Transverse colon (tissue), 4 donors: ENCODE results near the gene ZNF397. TPM values are rescaled to one million over a fixed set of nuclear protein-coding genes. Genes with fewer than 3 reads are reported as not detected.

ENCODE experiments used
- DNase-seq: peaks from one replicate; pipeline ENCODE4 v3.0.0-alpha.2; 2019
- H3K27ac ChIP-seq, 4 donors: fragments of 200-600 bp; sonication (generic); 2 replicates each; pipeline ENCODE4 v1.5.1; 2016 to 2018; ENCODE audit warnings: inconsistent platforms in 4 of 4
- H3K27me3 ChIP-seq: fragments of 200-600 bp; sonication (generic); 2 replicates; pipeline ENCODE4 v1.5.1; 2017; ENCODE audit warnings: inconsistent platforms
- H3K36me3 ChIP-seq, 4 donors: fragments of 200-600 bp; sonication (generic); 2 replicates each; pipeline ENCODE4 v1.5.1; 2017 to 2019; ENCODE audit warnings: inconsistent platforms in 4 of 4
- H3K4me1 ChIP-seq, 4 donors: fragments of 200-600 bp; sonication (generic); 2 replicates each; pipeline ENCODE4 v1.5.1; 2017 to 2020; ENCODE audit warnings: inconsistent platforms in 4 of 4
- H3K4me3 ChIP-seq, 4 donors: fragments of 200-600 bp; sonication (generic); 1 replicate in 1 of 4; 2 replicates in 3 of 4; pipeline versions ENCODE4 v1.5.1 to v1.6.1; 2017 to 2019; ENCODE audit warnings: inconsistent platforms in 4 of 4
- H3K9me3 ChIP-seq, 2 donors: fragments of 200-600 bp; sonication (generic); 2 replicates each; pipeline ENCODE4 v1.5.1; 2017 to 2019; ENCODE audit warnings: inconsistent platforms in 2 of 2
- EP300 ChIP-seq: sonication (generic); formaldehyde crosslinking; IDR thresholded peaks from one replicate; pipeline ENCODE4 v1.6.1; 2017; ENCODE audit warnings: antibody characterized with exemption, low read depth
- POLR2A ChIP-seq: fragments of 450-650 bp; IDR thresholded peaks from one replicate; pipeline ENCODE4 v1.6.1; 2016; ENCODE audit warnings: antibody characterized with exemption, mild to moderate bottlenecking, moderate library complexity
- POLR2AphosphoS5 ChIP-seq, 3 donors: sonication (generic); formaldehyde crosslinking; IDR thresholded peaks; one replicate each; pipeline ENCODE4 v1.6.1; 2016; ENCODE audit warnings: antibody characterized with exemption in 3 of 3
- WGBS, 2 donors: methylation state at CpG; one replicate each; pipeline ENCODE4 v1.1.5; 2018; ENCODE audit warnings: low coverage in 1 of 2; 5-methylcytosine and 5-hydroxymethylcytosine counted together
- in situ Hi-C, 4 donors: fragments of 200-750 bp; cut with MboI; loops; one replicate each; pipeline versions ENCODE4 v1.15.0 to v1.15.1; 2017; ENCODE audit warnings: low sequenced_read_pairs in 3 of 4, low pct_ligation_motif_present in 1 of 4, low pct_unique_long_range_greater_than_20kb in 1 of 4
- intact Hi-C: fragments of 100-400 bp; cut with DNase I; formaldehyde crosslinking; loops from one replicate; pipeline ENCODE4 v1.15.1; 2023; ENCODE audit warnings: low total_unique reads
- total RNA-seq, 4 donors: library from RNA; depleted of rRNA; stranded (reverse); fragments of >200 nt; gene quantifications; one replicate each; pipeline ENCODE4 v1.1.0, GENCODE V29; 2016
- TF ChIP-seq, protein P1 (sequence below), 5 experiments: fragments of 200-600 bp in 3 of 5; fragments of 450-650 bp in 2 of 5; sonication (generic) in 3 of 5; IDR thresholded peaks; 1 replicate in 2 of 5; 2 replicates in 3 of 5; pipeline ENCODE4 v1.5.1; 2016 to 2017; ENCODE audit warnings: antibody characterized with exemption in 5 of 5, inconsistent platforms in 3 of 5, mild to moderate bottlenecking in 2 of 5, moderate library complexity in 1 of 5

Gene ZNF397
- total RNA-seq, 4 donors from 2014 or later: 21.8 to 60.6 (median 32.0) TPM

DNA sequence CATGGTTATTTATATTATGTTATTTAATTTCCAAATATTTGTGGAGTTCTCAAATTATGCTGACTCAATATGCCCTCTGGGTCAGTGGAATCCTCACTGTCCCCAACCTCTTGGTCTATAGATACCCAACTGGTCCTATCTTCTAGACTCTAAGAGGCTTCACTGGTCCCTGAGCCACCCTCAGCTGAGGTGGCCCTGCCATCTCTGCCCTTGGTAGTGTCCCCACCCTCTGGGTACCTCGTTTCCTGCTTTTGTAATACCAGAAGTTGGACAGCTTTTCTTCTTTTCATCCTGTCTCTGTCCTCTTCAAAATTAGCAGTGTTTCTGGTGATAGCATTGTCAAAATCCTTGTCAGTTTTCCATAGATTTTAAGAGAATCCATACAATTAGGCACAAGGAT, 37.3 kb downstream of the ZNF397 start:
- 83 to 87% methylated on average over 1 of the region's 1 CpG for WGBS, 2 donors
- Histone ChIP-seq H3K27me3 (no peaks in the 10 kb centered on the region), H3K4me1 (no peaks in the 10 kb centered on the region), H3K27ac (no peak overlapping the region), H3K4me3 (no peak overlapping the region), H3K36me3 (no peaks in the 10 kb centered on the region), H3K9me3 (no peaks in the 10 kb centered on the region)
- intact Hi-C loops: no loop called here
- DNase-seq: no peak
- TF ChIP-seq, protein P1, sequence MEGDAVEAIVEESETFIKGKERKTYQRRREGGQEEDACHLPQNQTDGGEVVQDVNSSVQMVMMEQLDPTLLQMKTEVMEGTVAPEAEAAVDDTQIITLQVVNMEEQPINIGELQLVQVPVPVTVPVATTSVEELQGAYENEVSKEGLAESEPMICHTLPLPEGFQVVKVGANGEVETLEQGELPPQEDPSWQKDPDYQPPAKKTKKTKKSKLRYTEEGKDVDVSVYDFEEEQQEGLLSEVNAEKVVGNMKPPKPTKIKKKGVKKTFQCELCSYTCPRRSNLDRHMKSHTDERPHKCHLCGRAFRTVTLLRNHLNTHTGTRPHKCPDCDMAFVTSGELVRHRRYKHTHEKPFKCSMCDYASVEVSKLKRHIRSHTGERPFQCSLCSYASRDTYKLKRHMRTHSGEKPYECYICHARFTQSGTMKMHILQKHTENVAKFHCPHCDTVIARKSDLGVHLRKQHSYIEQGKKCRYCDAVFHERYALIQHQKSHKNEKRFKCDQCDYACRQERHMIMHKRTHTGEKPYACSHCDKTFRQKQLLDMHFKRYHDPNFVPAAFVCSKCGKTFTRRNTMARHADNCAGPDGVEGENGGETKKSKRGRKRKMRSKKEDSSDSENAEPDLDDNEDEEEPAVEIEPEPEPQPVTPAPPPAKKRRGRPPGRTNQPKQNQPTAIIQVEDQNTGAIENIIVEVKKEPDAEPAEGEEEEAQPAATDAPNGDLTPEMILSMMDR (IDR thresholded peaks at IDR 0.05): no peak
- no peak for TF ChIP-seq POLR2A
- TF ChIP-seq POLR2AphosphoS5 (IDR thresholded peaks at IDR 0.05): no peak
- TF ChIP-seq EP300: no peak
- in situ Hi-C loops: no loop called here

DNA sequence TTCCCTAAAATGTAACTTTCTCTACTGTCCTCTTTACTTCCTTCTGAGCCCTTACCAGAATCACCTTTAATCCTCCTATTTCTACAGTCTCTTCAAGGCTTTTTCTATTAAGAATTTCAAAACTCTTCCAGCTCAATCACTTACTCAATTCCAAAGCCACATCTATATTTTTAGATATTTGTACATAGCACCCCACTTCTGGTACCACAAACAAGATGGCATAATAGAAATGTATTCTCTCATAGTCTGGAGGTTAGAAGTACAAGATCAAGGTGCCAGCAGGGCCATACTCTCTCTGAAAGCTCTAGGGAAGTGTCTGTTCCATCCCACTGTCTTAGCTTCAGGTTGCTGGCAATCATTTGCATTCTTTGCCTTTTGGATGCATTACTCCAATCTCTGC, 38.1 kb downstream of the ZNF397 start:
- TF ChIP-seq, protein P1 (IDR thresholded peaks at IDR 0.05): no peak
- TF ChIP-seq EP300 (no peak), POLR2A (no peak), POLR2AphosphoS5 (IDR thresholded peaks at IDR 0.05) (no peak)
- intact Hi-C loops: no loop called here

DNA sequence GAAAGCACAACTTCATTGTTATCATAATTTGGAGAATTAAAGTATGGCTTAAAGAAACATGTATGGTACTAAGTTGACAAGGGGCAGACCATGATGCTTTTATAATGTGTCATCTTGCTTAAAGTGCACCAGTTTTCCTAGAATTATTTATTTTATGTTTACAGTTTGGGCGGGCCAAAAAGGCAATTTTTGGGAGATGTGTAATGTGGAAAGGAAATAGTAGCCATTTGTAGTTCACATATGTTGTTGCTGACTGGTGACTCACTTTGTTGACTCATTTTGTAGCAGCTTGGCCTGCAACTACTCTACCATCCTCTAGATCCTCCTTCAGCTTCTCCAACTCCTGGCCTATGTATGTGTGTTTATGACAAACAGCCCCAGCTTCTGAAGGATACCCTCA, 41.5 kb downstream of the ZNF397 start:
- 58 to 79% methylated on average over 1 of the region's 1 CpG for WGBS, 2 donors
- TF ChIP-seq POLR2AphosphoS5 (IDR thresholded peaks at IDR 0.05) (no peak), EP300 (no peak), POLR2A (no peak)
- TF ChIP-seq, protein P1 (IDR thresholded peaks at IDR 0.05): no peak
- intact Hi-C loops: no loop called here
- Histone ChIP-seq H3K9me3 (no peaks in the 10 kb centered on the region), H3K4me1 (no peaks in the 10 kb centered on the region), H3K36me3 (no peaks in the 10 kb centered on the region), H3K4me3 (no peak overlapping the region), H3K27ac (no peak overlapping the region), H3K27me3 (no peaks in the 10 kb centered on the region)
- in situ Hi-C loops: no loop called here
- no peak for DNase-seq

More for the DNA sequence above, 38.1 kb downstream of the ZNF397 start:
- H3K9me3 ChIP-seq: no peaks in the 10 kb centered on the region
- no peaks in the 10 kb centered on the region for H3K36me3 ChIP-seq
- no peaks in the 10 kb centered on the region for H3K4me1 ChIP-seq
- no peak overlapping the region for H3K4me3 ChIP-seq
- no peak for DNase-seq
- no peak overlapping the region for H3K27ac ChIP-seq
- in situ Hi-C loops: no loop called here
- H3K27me3 ChIP-seq: no peaks in the 10 kb centered on the region

DNA sequence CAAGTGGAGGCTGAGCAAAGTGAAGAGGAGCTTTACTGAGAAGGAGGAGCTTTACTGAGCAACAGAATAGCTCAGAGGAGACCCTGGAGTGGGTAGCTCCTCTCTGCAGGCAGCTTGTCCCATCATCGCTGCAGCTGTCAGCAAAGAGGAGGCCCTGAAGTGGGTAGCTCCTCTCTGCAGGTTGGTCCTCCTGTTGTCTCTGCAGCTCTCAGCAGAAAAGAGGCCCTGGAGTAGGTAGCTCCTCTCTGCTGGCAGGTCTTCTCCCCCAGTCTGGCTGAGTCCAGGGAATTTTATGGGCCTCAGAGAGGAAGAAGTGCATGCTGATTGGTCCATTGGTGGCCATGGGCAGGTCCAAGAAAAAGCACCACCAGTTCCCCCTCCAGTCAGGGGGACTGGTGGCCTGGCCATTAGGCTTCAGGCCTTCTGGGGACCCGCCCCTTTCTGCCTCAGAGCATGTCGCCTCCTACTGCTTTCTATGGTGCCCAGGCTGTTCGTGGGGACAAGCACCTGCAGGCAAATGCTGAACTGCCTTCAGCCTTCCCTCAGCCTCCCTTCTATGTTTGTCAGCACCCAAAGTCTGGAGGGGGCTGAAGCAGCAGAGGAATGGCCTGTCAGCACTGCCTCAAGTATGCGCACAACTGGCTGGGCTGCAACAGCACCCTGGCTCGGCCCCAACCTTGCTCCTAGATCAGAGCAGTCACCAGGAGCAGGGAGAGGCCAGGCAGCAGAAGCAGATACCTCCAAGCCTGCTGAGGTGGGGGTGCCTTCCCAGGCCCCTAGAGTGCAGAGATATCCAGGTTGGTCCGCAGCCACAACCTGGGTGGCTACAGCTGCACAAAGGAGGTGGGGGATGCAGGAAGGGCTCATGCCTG, 43.3 kb downstream of the ZNF397 start:
- Histone ChIP-seq H3K27ac (no peak overlapping the region), H3K4me3 (no peak overlapping the region), H3K27me3 (no peaks in the 10 kb centered on the region), H3K9me3 (no peaks in the 10 kb centered on the region), H3K4me1 (peaks cover 0 to 7% (median 3%) of the 10 kb centered on the region in 4 donors), H3K36me3 (no peaks in the 10 kb centered on the region)
- in situ Hi-C loops (no loop called here), intact Hi-C loops (no loop called here)
- TF ChIP-seq, protein P1 (IDR thresholded peaks at IDR 0.05): no peak
- TF ChIP-seq POLR2AphosphoS5 (IDR thresholded peaks at IDR 0.05) (no peak), EP300 (no peak), POLR2A (no peak)
- whole genome bisulfite sequencing, 2 donors: 98% methylated on average over 5 of the region's 7 CpGs; no CpG with 5 or more reads in 1 of the 2 donors
- no peak for DNase-seq
